ENCODE data around the gene PMEL.
"Not testable (repeated sequence)": the region's sequence is repeated elsewhere in the genome, so short reads cannot be mapped to it uniquely, and the experiment has no call there.

The PMEL gene

GRCh38 chr12:55923648-55924047 is 42.2 kb downstream of the PMEL start:
- DNase-seq (ENCODE audit: low spot score in 2 of 2); H3K9me3 Mint-ChIP-seq; H3K27me3 Mint-ChIP-seq; ATAC-seq (replicated peaks; ENCODE audit: extremely low read depth, poor library complexity, severe bottlenecking): not testable (repeated sequence)
- Mint-ChIP-seq H3K27ac (ENCODE audit: low read depth) (peak overlapping the region; percentile 52), H3K4me1 (peaks cover 43% of the 10 kb centered on the region), H3K36me3 (ENCODE audit: insufficient read depth) (peaks cover 24% of the 10 kb centered on the region), H3K4me3 (peak overlapping the region; percentile 19)

GRCh38 chr12:55922126-55922525 is 43.7 kb downstream of the PMEL start:
- no peaks in the 10 kb centered on the region for H3K27me3 Mint-ChIP-seq

GRCh38 chr12:55919032-55919431 is 46.8 kb downstream of the PMEL start:
- H3K4me3 Mint-ChIP-seq; H3K27me3 Mint-ChIP-seq; DNase-seq (ENCODE audit: low spot score in 2 of 2); H3K9me3 Mint-ChIP-seq; ATAC-seq (replicated peaks; ENCODE audit: extremely low read depth, poor library complexity, severe bottlenecking): not testable (repeated sequence)
- Mint-ChIP-seq H3K4me1 (peaks cover 25% of the 10 kb centered on the region), H3K27ac (ENCODE audit: low read depth) (peak overlapping the region; percentile 38), H3K36me3 (ENCODE audit: insufficient read depth) (peaks cover 24% of the 10 kb centered on the region)

More at GRCh38 chr12:55922126-55922525, 43.7 kb downstream of the PMEL start:
- peaks cover 35% of the 10 kb centered on the region for H3K4me1 Mint-ChIP-seq
- ATAC-seq (replicated peaks; ENCODE audit: extremely low read depth, poor library complexity, severe bottlenecking) (no peak), DNase-seq (ENCODE audit: low spot score in 2 of 2) (no peak)
- no peak overlapping the region for H3K4me3 Mint-ChIP-seq
- H3K9me3 Mint-ChIP-seq, result no peaks in the 10 kb centered on the region
- no peak overlapping the region for H3K27ac Mint-ChIP-seq (ENCODE audit: low read depth)
- H3K36me3 Mint-ChIP-seq (ENCODE audit: insufficient read depth), result peaks cover 23% of the 10 kb centered on the region

- H3K4me1 Mint-ChIP-seq, result peaks cover 35% of the 10 kb centered on the region
- peak overlapping the region; percentile 45 for H3K27ac Mint-ChIP-seq (ENCODE audit: low read depth)
- no peaks in the 10 kb centered on the region for H3K27me3 Mint-ChIP-seq
- H3K36me3 Mint-ChIP-seq (ENCODE audit: insufficient read depth), result peaks cover 31% of the 10 kb centered on the region
- H3K9me3 Mint-ChIP-seq, result no peaks in the 10 kb centered on the region
- ATAC-seq (replicated peaks; ENCODE audit: extremely low read depth, poor library complexity, severe bottlenecking), result no peak
- no peak overlapping the region for H3K4me3 Mint-ChIP-seq
- DNase-seq (ENCODE audit: low spot score in 2 of 2), result no peak
Observed at GRCh38 chr12:55915482-55915859, 50.4 kb downstream of the PMEL start.

GRCh38 chr12:55912908-55913307 is 52.9 kb downstream of the PMEL start:
- ATAC-seq (replicated peaks; ENCODE audit: extremely low read depth, poor library complexity, severe bottlenecking), result no peak
- no peaks in the 10 kb centered on the region for H3K27me3 Mint-ChIP-seq
- no peaks in the 10 kb centered on the region for H3K9me3 Mint-ChIP-seq
- no peak for DNase-seq (ENCODE audit: low spot score in 2 of 2)
- H3K27ac Mint-ChIP-seq (ENCODE audit: low read depth), result no peak overlapping the region
- H3K4me3 Mint-ChIP-seq, result no peak overlapping the region
- H3K36me3 Mint-ChIP-seq (ENCODE audit: insufficient read depth), result peaks cover 31% of the 10 kb centered on the region
- H3K4me1 Mint-ChIP-seq, result peaks cover 40% of the 10 kb centered on the region

- peaks cover 29% of the 10 kb centered on the region for H3K4me1 Mint-ChIP-seq
- H3K27me3 Mint-ChIP-seq, result no peaks in the 10 kb centered on the region
- no peak overlapping the region for H3K4me3 Mint-ChIP-seq
- DNase-seq (ENCODE audit: low spot score in 2 of 2) (no peak), ATAC-seq (replicated peaks; ENCODE audit: extremely low read depth, poor library complexity, severe bottlenecking) (no peak)
- H3K27ac Mint-ChIP-seq (ENCODE audit: low read depth), result peak overlapping the region; percentile 33
- peaks cover 20% of the 10 kb centered on the region for H3K36me3 Mint-ChIP-seq (ENCODE audit: insufficient read depth)
- H3K9me3 Mint-ChIP-seq, result no peaks in the 10 kb centered on the region
Observed at GRCh38 chr12:55909513-55909884, 56.3 kb downstream of the PMEL start.

GRCh38 chr12:55908726-55909512 is 56.9 kb downstream of the PMEL start:
- no peaks in the 10 kb centered on the region for H3K27me3 Mint-ChIP-seq
- ATAC-seq (replicated peaks; ENCODE audit: extremely low read depth, poor library complexity, severe bottlenecking) (no peak), DNase-seq (ENCODE audit: low spot score in 2 of 2) (no peak)
- H3K9me3 Mint-ChIP-seq, result no peaks in the 10 kb centered on the region
- peak overlapping the region; percentile 33 for H3K27ac Mint-ChIP-seq (ENCODE audit: low read depth)
- H3K4me3 Mint-ChIP-seq, result no peak overlapping the region
- peaks cover 23% of the 10 kb centered on the region for H3K4me1 Mint-ChIP-seq
- H3K36me3 Mint-ChIP-seq (ENCODE audit: insufficient read depth), result peaks cover 15% of the 10 kb centered on the region

GRCh38 chr12:55906056-55906455 is 59.8 kb downstream of the PMEL start:
- DNase-seq (ENCODE audit: low spot score in 2 of 2) (no peak), ATAC-seq (replicated peaks; ENCODE audit: extremely low read depth, poor library complexity, severe bottlenecking) (no peak)
- Mint-ChIP-seq H3K27me3 (no peaks in the 10 kb centered on the region), H3K4me3 (no peak overlapping the region), H3K36me3 (ENCODE audit: insufficient read depth) (peaks cover 11% of the 10 kb centered on the region), H3K27ac (ENCODE audit: low read depth) (no peak overlapping the region), H3K9me3 (no peaks in the 10 kb centered on the region), H3K4me1 (peaks cover 18% of the 10 kb centered on the region)

Data from central memory CD8-positive, alpha-beta T cell (primary cell).